Prostate gland (tissue), 2 donors: ENCODE data around the gene ATP10B.

Experiments used
- CTCF ChIP-seq, 4 experiments: fragments of 200-600 bp in 2 of 4; fragments of 450-650 bp in 2 of 4; sonication (generic) in 2 of 4; IDR thresholded peaks; 1 replicate in 3 of 4; 2 replicates in 1 of 4; pipeline ENCODE4 v1.5.1; 2016 to 2019; ENCODE audit warnings: antibody characterized with exemption in 4 of 4, mild to moderate bottlenecking in 2 of 4, moderate library complexity in 2 of 4
- POLR2A ChIP-seq: fragments of 450-650 bp; IDR thresholded peaks from one replicate; pipeline ENCODE4 v1.6.1; 2016; ENCODE audit warnings: antibody characterized with exemption, mild to moderate bottlenecking
- POLR2AphosphoS5 ChIP-seq: sonication (generic); formaldehyde crosslinking; IDR thresholded peaks from one replicate; pipeline ENCODE4 v1.6.1; 2017; ENCODE audit warnings: antibody characterized with exemption

GRCh38 chr5:160534125-160534524 lies 317.9 kb downstream of the ATP10B start:
- TF ChIP-seq POLR2A: no peak
- no peak for TF ChIP-seq POLR2AphosphoS5
- no peak for TF ChIP-seq CTCF (IDR thresholded peaks at IDR 0.05)
